ENCODE data around the gene IFNGR1.
A peak's percentile ranks its signal among the peaks of the same experiment; 100 is the strongest.
"Not testable (repeated sequence)": the region's sequence is repeated elsewhere in the genome, so short reads cannot be mapped to it uniquely, and the experiment has no call there.

IFNGR1 gene

DNA sequence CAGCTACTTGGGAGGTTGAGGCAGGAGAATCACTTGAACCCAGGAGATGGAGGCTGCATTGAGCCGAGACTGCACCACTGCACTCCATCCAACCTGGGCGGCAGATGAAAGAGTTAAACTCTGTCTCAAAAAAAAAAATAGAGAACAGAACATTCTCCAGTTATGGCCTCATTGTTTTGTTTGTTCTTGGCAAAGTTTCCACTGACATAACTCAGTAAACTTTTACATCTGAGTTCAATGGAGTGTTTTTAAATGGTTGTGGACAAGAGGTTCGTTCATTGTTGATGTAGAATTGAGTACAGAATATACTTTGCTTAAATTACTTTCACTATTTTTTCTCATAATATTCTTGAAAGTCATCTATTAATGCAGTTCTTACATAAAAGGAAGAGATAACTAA, 42.2 kb upstream of the IFNGR1 start:
- no peak for DNase-seq (ENCODE audit: low spot score)
- in situ Hi-C loops (cut with MboI; ENCODE audit: low pct_unique_long_range_greater_than_20kb, low sequenced_read_pairs, unreplicated experiment): no loop called here
- TF ChIP-seq, protein P1, sequence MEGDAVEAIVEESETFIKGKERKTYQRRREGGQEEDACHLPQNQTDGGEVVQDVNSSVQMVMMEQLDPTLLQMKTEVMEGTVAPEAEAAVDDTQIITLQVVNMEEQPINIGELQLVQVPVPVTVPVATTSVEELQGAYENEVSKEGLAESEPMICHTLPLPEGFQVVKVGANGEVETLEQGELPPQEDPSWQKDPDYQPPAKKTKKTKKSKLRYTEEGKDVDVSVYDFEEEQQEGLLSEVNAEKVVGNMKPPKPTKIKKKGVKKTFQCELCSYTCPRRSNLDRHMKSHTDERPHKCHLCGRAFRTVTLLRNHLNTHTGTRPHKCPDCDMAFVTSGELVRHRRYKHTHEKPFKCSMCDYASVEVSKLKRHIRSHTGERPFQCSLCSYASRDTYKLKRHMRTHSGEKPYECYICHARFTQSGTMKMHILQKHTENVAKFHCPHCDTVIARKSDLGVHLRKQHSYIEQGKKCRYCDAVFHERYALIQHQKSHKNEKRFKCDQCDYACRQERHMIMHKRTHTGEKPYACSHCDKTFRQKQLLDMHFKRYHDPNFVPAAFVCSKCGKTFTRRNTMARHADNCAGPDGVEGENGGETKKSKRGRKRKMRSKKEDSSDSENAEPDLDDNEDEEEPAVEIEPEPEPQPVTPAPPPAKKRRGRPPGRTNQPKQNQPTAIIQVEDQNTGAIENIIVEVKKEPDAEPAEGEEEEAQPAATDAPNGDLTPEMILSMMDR (IDR thresholded peaks at IDR 0.05; ENCODE audit: extremely low read depth, insufficient read depth, missing control alignments): no peak

DNA sequence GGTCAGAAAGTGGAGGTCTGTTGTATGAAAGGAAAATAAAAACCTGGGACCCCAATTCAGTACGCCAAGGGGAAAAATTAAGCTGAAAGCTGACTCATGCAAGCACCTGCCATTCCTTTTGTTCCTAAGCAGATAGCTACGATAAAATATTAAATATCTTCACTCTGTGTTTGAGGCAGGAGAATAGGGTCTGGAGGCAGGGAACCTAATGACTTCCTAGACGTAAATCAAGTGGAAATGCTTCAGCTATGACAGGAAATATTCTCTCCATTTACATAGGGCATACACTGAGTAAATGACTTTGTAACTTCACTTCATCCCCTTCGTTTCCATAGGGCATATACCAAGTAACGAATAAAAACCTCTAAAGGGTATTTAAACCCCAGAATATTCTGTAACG, 41.0 kb upstream of the IFNGR1 start:
- in situ Hi-C loops (cut with MboI; ENCODE audit: low pct_unique_long_range_greater_than_20kb, low sequenced_read_pairs, unreplicated experiment): no loop called here
- TF ChIP-seq, protein P1 (IDR thresholded peaks at IDR 0.05; ENCODE audit: extremely low read depth, insufficient read depth, missing control alignments): no peak
- no peak for DNase-seq (ENCODE audit: low spot score)

DNA sequence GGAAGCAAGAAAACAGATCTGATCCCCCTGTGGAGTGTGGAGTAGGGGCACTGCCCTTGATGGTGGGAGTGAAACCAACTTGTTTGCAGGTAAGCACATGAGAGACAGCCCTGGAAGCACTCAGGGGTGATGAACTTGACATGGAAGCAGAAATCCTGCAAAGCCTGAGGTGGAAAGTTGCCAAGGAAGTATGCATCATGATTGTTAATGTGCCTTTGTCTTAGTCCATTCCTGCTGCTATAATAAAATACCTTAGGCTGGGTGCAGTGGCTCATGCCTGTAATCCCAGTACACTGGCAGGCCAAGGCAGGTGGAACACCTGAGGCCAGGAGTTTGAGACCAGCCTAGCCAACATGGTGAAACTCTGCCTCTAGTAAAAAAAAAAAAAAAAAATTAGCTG, 40.2 kb upstream of the IFNGR1 start:
- in situ Hi-C loops (cut with MboI; ENCODE audit: low pct_unique_long_range_greater_than_20kb, low sequenced_read_pairs, unreplicated experiment): no loop called here
- TF ChIP-seq, protein P1 (IDR thresholded peaks at IDR 0.05; ENCODE audit: extremely low read depth, insufficient read depth, missing control alignments): no peak

DNA sequence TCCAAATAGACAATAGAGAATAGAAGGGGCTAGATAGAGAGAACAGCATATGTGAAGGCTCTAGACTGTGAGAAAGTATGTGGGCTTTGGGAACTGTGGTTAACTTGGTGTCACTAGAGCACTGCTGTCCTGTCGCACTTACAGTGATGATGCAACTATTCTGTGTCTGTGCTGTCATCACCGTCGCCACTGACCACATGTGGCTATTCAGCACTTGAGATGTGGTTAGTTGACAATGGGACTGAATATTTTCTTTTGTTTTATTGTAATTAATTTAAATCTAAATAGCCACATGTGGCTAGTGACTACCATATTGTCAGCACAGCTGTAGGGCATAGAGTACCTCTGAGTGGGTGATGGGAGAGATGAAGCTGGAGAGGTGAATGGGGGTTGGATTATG, 39.0 kb upstream of the IFNGR1 start:
- in situ Hi-C loops (cut with MboI; ENCODE audit: low pct_unique_long_range_greater_than_20kb, low sequenced_read_pairs, unreplicated experiment): no loop called here
- peak; percentile 17 for DNase-seq (ENCODE audit: low spot score)
- TF ChIP-seq, protein P1 (IDR thresholded peaks at IDR 0.05; ENCODE audit: extremely low read depth, insufficient read depth, missing control alignments): no peak

More for the DNA sequence above, 40.2 kb upstream of the IFNGR1 start:
- no peak for DNase-seq (ENCODE audit: low spot score)

DNA sequence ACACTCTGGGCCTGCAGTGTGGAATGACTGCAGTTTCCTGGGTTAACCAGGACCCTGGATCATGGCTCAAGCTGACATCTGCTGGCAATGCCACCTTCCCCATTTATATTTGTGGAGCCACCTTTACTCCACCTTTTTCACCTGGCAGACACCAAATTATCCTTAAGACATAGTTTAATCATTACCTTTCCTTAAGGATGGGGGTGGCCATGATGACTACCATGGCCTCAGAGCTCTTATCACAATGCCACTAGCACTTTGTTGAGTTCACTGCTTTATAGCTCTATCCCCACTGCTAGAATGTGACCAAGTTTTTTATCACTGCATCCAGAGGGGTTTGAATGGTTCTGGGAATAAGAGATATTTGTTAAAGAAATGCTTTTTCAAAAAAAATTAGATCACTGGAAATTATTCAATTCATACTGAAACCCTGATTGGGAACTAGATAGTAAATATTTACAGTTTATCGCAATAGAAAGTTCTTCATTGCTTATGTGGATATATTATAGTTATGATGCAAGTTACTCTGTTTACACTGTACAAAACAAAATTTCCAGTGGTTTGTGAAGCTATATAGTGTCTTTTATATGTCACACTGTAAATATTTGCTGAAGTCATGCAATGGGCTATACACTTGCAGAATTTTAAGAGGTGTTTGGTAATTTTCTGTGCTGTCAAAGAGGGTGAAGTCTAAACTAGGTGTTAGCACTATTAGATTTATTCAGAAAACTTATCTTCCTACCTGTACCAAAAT, 37.3 kb upstream of the IFNGR1 start:
- TF ChIP-seq, protein P1 (IDR thresholded peaks at IDR 0.05; ENCODE audit: extremely low read depth, insufficient read depth, missing control alignments): no peak
- no peak for DNase-seq (ENCODE audit: low spot score)
- in situ Hi-C loops (cut with MboI; ENCODE audit: low pct_unique_long_range_greater_than_20kb, low sequenced_read_pairs, unreplicated experiment): no loop called here

DNA sequence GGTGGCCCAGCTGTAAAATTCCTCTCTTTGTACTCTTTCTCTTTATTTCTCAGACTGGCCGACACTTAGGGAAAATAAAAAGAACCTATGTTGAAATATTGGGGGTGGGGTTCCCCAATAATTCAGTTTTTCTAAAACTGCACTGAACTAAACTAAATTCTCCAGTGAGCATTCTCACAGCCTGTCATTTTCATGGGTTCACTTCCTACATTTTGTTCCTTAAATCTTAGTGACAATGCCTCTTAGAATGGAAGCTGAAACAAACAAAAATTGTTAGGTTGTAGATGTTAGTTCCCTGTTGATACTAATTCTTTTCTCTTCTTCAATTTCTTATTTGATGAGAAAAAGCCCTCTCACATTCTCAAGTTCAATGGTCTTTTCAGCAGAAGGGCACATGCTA, 35.8 kb upstream of the IFNGR1 start:
- in situ Hi-C loops (cut with MboI; ENCODE audit: low pct_unique_long_range_greater_than_20kb, low sequenced_read_pairs, unreplicated experiment): no loop called here
- TF ChIP-seq, protein P1 (IDR thresholded peaks at IDR 0.05; ENCODE audit: extremely low read depth, insufficient read depth, missing control alignments): no peak
- no peak for DNase-seq (ENCODE audit: low spot score)

DNA sequence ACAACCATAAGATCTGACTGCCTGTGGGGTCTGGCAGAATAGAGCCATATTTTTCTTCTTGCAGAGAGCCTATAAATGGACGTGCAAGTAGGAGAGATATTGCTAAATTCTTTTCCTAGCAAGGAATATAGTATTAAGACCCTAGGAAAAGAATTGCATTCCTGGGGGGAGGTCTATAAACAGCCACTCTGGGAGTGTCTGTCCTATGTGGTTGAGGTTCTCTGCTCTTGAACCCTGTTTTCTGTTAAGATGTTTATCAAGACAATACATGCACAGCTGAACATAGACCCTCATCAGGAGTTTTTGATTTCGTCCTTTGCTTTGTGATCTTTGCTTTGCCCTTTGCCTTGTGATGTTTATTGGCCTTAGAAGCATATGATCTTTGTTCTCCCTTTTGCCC, 35.2 kb upstream of the IFNGR1 start:
- DNase-seq (ENCODE audit: low spot score); in situ Hi-C loops (cut with MboI; ENCODE audit: low pct_unique_long_range_greater_than_20kb, low sequenced_read_pairs, unreplicated experiment): not testable (repeated sequence)
